Prostate gland (tissue), 2 donors: ENCODE data around the gene GPR25. TPM values are rescaled to one million over a fixed set of nuclear protein-coding genes. Genes with fewer than 3 reads are reported as not detected.

Experiments used
- DNase-seq: peaks from one replicate; pipeline ENCODE4 v3.0.0-alpha.2; 2019; ENCODE audit warnings: low spot score
- H3K27ac ChIP-seq, 2 donors: fragments of 200-600 bp; sonication (generic); 2 replicates each; pipeline ENCODE4 v1.5.1; 2017 to 2019
- H3K27me3 ChIP-seq: fragments of 200-600 bp; sonication (generic); replicated peaks from 2 replicates; pipeline ENCODE4 v1.5.1; 2019; ENCODE audit not compliant: insufficient read depth
- H3K36me3 ChIP-seq, 2 donors: fragments of 200-600 bp; sonication (generic); 1 replicate in 1 of 2; 2 replicates in 1 of 2; pipeline versions ENCODE4 v1.5.1 to v1.8.1; 2017 to 2019
- H3K4me1 ChIP-seq: fragments of 200-600 bp; sonication (generic); replicated peaks from 2 replicates; pipeline ENCODE4 v1.5.1; 2019
- H3K4me3 ChIP-seq, 2 donors: fragments of 200-600 bp; sonication (generic); 2 replicates each; pipeline ENCODE4 v1.5.1; 2017 to 2019
- H3K9me3 ChIP-seq: fragments of 200-600 bp; sonication (generic); 2 replicates; pipeline ENCODE4 v1.5.1; 2017
- CTCF ChIP-seq, 4 experiments: fragments of 200-600 bp in 2 of 4; fragments of 450-650 bp in 2 of 4; sonication (generic) in 2 of 4; IDR thresholded peaks; 1 replicate in 3 of 4; 2 replicates in 1 of 4; pipeline ENCODE4 v1.5.1; 2016 to 2019; ENCODE audit warnings: antibody characterized with exemption in 4 of 4, mild to moderate bottlenecking in 2 of 4, moderate library complexity in 2 of 4
- POLR2A ChIP-seq: fragments of 450-650 bp; IDR thresholded peaks from one replicate; pipeline ENCODE4 v1.6.1; 2016; ENCODE audit warnings: antibody characterized with exemption, mild to moderate bottlenecking
- POLR2AphosphoS5 ChIP-seq: sonication (generic); formaldehyde crosslinking; IDR thresholded peaks from one replicate; pipeline ENCODE4 v1.6.1; 2017; ENCODE audit warnings: antibody characterized with exemption
- WGBS: methylation state at CpG from one replicate; pipeline ENCODE4 v1.1.5; 2018; 5-methylcytosine and 5-hydroxymethylcytosine counted together
- intact Hi-C: fragments of 100-400 bp; cut with DNase I; formaldehyde crosslinking; loops from one replicate; pipeline ENCODE4 v1.14.2; 2022
- total RNA-seq, 2 donors: library from RNA; depleted of rRNA; stranded (reverse); fragments of >200 nt; gene quantifications; one replicate each; pipeline ENCODE4 v1.1.0, GENCODE V29; 2016

The GPR25 gene
- total RNA-seq, 2 donors from 2014 or later: 1.2 TPM; not detected in 1

- intact Hi-C loops: no loop called here
- TF ChIP-seq POLR2A: peak; percentile 25
- no peak for TF ChIP-seq CTCF (IDR thresholded peaks at IDR 0.05)
- peak; percentile 66 for TF ChIP-seq POLR2AphosphoS5
- Histone ChIP-seq H3K4me1 (no peaks in the 10 kb centered on the region), H3K9me3 (no peaks in the 10 kb centered on the region), H3K27me3 (no peaks in the 10 kb centered on the region), H3K36me3 (no peaks in the 10 kb centered on the region), H3K27ac (peak overlapping the region in 1 of 2 donors; percentile 9), H3K4me3 (no peak overlapping the region)
- peak; percentile 77 for DNase-seq
- 42% methylated on average over 13 of the region's 13 CpGs for WGBS
These were observed 40.1 kb downstream of the GPR25 start for GRCh38 chr1:200912737-200913407.

GRCh38 chr1:200916152-200916551, 43.4 kb downstream of the GPR25 start:
- no peak overlapping the region for H3K4me3 ChIP-seq
- H3K9me3 ChIP-seq: no peaks in the 10 kb centered on the region
- intact Hi-C loops: no loop called here
- DNase-seq: no peak
- no peak overlapping the region for H3K27ac ChIP-seq
- no peak for TF ChIP-seq POLR2A
- TF ChIP-seq CTCF (IDR thresholded peaks at IDR 0.05): no peak
- TF ChIP-seq POLR2AphosphoS5: no peak
- H3K27me3 ChIP-seq: no peaks in the 10 kb centered on the region
- WGBS: 48% methylated on average over 21 of the region's 22 CpGs
- no peaks in the 10 kb centered on the region for H3K36me3 ChIP-seq
- no peaks in the 10 kb centered on the region for H3K4me1 ChIP-seq

GRCh38 chr1:200916681-200917080, 43.9 kb downstream of the GPR25 start:
- Histone ChIP-seq H3K36me3 (no peaks in the 10 kb centered on the region), H3K4me1 (no peaks in the 10 kb centered on the region), H3K27me3 (no peaks in the 10 kb centered on the region), H3K4me3 (no peak overlapping the region), H3K27ac (no peak overlapping the region), H3K9me3 (no peaks in the 10 kb centered on the region)
- TF ChIP-seq POLR2A (no peak), CTCF (IDR thresholded peaks at IDR 0.05) (no peak), POLR2AphosphoS5 (no peak)
- DNase-seq: no peak
- WGBS: 86% methylated on average over 11 of the region's 11 CpGs
- intact Hi-C loops: no loop called here

- H3K4me3 ChIP-seq: no peak overlapping the region
- H3K9me3 ChIP-seq: no peaks in the 10 kb centered on the region
- intact Hi-C loops: no loop called here
- TF ChIP-seq CTCF (IDR thresholded peaks at IDR 0.05) (no peak), POLR2AphosphoS5 (no peak), POLR2A (no peak)
- H3K27ac ChIP-seq: no peak overlapping the region
- DNase-seq: no peak
- H3K27me3 ChIP-seq: no peaks in the 10 kb centered on the region
- no peaks in the 10 kb centered on the region for H3K4me1 ChIP-seq
- H3K36me3 ChIP-seq: no peaks in the 10 kb centered on the region
- 58% methylated on average over 7 of the region's 7 CpGs for WGBS
These were observed 44.6 kb downstream of the GPR25 start for GRCh38 chr1:200917291-200917817.

- Histone ChIP-seq H3K4me1 (no peaks in the 10 kb centered on the region), H3K27me3 (no peaks in the 10 kb centered on the region), H3K9me3 (no peaks in the 10 kb centered on the region), H3K27ac (no peak overlapping the region), H3K36me3 (no peaks in the 10 kb centered on the region), H3K4me3 (no peak overlapping the region)
- TF ChIP-seq POLR2AphosphoS5 (no peak), POLR2A (no peak), CTCF (IDR thresholded peaks at IDR 0.05) (no peak)
- 89% methylated on average over 3 of the region's 3 CpGs for WGBS
- intact Hi-C loops: no loop called here
- DNase-seq: no peak
These were observed 45.2 kb downstream of the GPR25 start for GRCh38 chr1:200918006-200918405.
